HG03095 (cell line): ENCODE measurements around the gene ZC3H6.
"Not testable (repeated sequence)": the region's sequence is repeated elsewhere in the genome, so short reads cannot be mapped to it uniquely, and the experiment has no call there.

Experiments used
- ATAC-seq: cut with Tn5 transposase; IDR thresholded peaks from one replicate; pipeline ENCODE4 v1.9.1; 2021; ENCODE audit warnings: moderate library complexity; ENCODE audit not compliant: unreplicated experiment

The ZC3H6 gene

GRCh38 chr2:112277596-112278220 is 2.3 kb downstream of the ZC3H6 start:
- no peak for ATAC-seq

DNA sequence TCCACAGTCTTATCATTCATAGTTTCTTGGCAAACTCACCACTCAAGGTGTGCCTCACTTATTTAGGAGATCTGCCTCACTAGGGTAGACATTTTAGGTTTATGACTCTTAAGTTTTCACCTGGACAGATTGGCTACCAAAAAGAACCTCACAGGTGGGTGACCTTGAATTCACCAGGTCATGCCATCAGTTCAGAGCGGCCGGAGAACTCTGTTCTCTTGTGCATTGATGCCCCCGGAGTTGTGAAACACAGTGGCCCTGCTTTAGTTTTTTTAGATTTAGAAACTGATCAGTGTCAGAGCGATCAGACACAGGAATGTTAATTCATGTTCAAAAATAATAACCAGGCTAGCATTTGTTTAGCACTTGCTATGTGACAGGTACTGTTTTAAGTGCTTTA is 6.7 kb downstream of the ZC3H6 start:
- not testable (repeated sequence) for ATAC-seq

DNA sequence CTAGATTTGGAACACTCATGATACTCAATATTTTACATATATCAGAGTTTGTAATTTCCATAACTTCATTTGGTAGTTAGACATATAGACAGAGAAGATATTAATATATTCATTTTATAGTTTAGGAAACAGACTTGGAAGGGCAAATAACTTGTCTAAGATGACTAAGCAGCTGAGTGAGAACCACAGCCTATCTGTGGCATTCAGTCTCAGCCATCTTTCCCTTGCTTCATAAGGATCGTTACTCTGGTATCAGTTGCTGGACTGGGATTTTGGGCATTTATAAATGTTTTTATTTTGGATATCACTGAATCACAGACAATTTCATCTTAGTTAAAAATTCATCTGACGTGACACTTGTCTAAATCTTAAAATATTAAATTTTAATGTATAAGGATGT is 8.1 kb downstream of the ZC3H6 start:
- ATAC-seq, result not testable (repeated sequence)

DNA sequence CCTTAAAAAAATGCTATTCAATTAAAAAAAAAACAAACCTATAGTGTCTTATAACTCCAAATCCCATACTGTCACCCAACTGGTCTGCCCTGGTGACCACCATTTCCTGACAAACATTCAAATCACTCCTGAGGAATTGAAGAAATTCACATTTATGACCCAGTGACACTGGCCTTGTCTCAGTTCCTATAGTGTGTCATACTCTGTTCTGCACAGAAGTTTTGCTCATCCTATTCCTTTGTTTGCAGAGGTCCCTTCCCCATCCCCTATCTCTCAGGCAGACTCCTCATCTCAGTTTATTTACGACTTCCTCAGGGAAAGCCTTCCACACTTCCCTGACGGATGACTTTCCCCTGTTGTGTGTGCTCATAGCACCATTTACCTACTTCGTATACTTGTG is 14.7 kb downstream of the ZC3H6 start:
- ATAC-seq, result no peak

GRCh38 chr2:112290648-112291047 is 15.3 kb downstream of the ZC3H6 start:
- ATAC-seq, result no peak

- no peak for ATAC-seq
Observed at GRCh38 chr2:112293636-112294401, 18.4 kb downstream of the ZC3H6 start.

DNA sequence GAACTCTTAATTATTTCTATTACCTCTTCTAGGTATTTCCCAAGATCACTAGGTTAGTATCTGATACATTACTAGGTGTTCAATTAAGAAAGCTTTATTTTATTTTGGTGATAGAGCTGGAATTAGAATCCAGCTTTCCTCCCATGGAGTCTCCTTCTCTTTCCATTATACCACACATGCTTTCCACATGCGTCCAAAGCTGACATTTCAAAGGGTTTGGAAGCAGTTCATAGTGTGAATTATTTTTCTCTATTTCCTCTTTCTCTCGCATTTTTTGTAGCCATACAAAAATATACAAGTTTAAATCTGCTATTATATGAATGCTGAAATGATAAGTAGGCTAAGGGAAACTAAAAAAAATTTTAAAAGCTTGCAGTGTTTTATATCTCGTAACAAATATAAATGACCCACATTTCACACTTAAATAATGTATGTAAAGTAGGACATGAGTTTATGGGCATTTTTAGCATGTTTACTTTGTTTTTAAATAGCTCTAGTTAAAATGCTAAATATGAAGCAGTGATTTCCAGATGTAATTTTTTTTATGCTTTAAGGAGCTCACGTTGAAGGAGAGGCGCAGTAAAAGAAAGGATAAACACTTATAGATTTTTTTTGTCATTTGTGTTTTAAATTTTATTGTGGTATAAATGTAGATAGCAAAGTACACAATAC is 20.1 kb downstream of the ZC3H6 start:
- ATAC-seq, result no peak

DNA sequence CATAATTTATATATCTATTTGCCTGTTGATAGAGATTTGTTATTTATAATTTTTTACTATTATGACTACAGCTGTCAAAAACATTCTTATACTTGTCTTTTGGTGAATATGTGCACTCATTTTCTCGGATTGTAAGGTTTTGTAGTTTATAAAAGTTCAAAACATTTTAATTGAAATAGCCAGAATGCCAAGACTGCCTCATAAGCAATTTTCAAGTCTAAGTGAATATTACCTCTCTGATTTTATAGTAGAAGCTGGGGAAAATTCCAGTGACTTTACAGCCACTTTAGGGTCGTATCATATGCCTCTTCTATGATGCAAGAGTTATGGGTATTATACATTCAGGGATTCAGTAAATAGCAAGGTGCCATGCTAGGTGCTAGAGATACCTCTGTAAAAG is 21.0 kb downstream of the ZC3H6 start:
- ATAC-seq, result no peak

DNA sequence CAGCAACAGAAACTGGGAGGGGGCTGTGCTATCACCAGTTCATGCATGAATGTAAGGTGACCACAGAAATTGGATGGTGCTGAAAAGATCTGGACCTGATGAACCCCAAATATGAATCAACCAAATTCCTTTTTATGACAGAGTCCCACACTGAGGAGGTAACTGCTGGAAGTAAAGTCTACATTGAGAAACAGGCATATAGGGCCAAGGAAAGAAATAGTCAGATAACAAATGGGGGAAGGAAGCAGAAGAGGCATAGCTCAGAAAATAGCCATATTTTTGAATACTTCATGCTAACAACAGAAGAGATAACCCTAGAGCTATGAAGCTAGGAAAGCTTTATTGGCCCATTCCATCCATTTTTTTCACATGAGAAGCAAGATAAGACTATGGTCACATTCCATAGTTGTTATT is 25.8 kb downstream of the ZC3H6 start:
- no peak for ATAC-seq

DNA sequence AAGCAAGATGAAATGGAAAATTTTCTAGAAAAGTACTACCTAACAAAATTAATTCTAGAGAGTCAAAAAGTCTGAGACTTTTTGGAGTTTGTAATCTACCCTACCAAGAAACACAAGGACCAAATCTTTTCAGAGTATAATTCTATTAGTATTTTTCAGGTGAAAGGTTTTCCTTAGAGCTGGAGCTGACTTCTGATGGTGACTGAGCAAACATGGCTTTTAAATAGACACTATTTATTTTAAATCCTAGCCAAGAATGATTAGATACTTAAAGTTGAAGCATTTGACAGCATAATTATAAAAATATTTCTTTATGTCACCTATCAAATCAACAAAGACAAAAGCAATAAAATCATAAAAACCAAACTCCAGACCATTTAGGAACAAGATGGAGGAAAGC is 26.6 kb downstream of the ZC3H6 start:
- no peak for ATAC-seq

DNA sequence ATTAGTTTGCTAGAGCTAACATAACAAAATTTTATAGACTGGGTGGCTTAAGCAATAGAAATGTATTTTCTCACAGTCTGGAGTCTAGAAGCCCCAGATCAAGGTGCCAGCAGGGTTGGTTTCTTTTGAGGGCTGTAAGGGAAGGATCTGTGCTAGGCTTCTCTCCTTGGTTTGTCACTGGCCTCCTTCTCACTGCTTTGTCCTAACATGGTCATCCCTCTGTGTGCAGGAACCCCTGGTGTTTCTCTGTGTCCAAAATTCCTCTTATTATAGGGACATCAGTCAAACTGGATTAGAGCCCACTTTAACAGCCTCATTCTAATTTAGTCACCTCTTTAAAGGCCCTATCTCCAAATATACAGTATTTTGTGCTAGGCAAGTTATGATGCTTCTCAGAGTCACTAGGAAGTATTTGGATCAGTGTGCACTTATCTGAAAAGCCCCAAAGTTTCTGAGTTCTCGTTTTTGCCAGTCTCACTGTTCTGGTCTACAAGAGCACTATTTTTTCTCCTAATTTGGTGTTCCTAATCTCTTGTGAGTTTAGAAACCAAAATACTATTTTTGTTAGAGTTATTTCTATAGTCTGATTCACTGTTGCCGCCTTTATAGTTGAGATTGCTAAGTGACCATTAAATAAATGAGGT is 29.0 kb downstream of the ZC3H6 start:
- no peak for ATAC-seq

GRCh38 chr2:112305132-112305531 is 29.7 kb downstream of the ZC3H6 start:
- ATAC-seq, result no peak

GRCh38 chr2:112310906-112311305 is 35.5 kb downstream of the ZC3H6 start:
- ATAC-seq, result no peak

DNA sequence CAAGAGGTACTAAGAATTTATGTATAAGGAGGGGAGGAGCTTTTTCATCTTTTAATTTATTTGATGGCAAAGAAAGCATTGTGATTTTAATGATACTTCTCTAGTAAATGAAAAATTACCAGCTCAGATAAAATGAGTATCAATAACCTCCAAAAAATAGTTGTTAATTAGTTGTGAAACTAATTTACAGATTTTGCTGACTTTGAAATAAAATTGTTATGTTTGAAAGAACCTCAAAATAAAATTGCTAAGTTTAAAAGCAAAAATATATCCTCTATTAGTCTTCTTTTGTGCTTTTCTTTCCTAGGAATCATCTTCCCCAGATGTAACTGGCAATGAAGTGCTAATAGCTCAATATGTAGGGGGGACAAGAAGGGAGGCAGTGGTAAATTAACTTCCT is 36.5 kb downstream of the ZC3H6 start:
- no peak for ATAC-seq

GRCh38 chr2:112312821-112313220 is 37.4 kb downstream of the ZC3H6 start:
- ATAC-seq, result no peak

- no peak for ATAC-seq
Observed at GRCh38 chr2:112314856-112315255, 39.5 kb downstream of the ZC3H6 start.

DNA sequence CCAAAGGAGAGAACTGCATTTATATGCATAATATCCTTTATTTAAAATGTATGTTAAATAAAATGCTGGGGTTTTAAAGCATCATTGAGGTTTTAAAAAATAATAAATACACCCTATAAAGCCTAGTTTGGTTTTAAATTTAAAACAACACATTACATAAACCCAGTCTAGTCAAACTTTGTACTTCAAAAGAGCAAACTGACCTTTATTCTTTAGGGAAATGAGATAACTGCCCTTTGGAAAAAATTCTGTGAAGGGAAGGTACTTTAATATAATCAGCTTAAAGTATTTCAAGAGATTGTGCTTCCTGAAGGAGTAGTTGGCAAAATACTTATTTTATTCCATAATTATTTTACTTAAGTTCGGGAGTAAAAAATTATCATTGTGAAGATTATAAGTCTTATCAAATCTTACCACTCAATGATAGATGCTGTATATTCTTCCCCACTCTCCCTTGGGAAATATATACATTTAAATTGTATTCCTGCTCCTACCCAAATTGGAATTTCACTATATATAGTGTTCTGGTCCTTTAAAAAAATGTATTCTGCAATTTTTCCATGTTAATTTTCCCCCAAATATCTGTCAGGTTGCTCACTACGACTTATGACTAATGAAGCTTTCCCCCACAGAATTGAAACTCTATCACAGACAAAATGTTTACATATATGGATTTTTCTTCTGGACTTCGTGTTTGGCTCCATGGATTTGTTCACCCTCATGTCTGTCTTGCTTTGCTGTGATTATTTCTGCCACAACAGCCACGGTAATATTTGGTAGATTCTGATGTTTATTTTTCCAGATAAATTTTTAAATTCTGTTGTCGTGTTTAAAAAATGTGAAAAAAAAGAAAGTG is 42.1 kb downstream of the ZC3H6 start:
- ATAC-seq, result no peak

DNA sequence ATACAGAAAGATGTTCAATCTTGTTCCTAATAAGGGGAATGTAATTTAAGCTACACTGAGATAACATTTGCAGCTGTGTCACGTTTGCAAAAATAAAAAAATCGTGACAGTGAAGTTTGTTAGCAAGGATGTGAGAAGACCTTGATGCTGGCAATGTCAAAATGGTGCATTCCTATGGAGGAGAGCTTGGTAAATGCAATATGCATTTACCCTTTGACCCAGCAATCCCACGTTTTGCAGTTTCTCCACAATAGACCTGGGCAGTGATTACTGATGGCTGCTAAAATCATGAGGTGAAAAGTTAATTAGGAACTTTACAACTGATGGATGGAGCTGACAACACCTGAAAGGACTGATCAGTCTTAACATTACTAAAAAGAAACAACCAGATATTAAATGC is 43.1 kb downstream of the ZC3H6 start:
- ATAC-seq, result no peak

DNA sequence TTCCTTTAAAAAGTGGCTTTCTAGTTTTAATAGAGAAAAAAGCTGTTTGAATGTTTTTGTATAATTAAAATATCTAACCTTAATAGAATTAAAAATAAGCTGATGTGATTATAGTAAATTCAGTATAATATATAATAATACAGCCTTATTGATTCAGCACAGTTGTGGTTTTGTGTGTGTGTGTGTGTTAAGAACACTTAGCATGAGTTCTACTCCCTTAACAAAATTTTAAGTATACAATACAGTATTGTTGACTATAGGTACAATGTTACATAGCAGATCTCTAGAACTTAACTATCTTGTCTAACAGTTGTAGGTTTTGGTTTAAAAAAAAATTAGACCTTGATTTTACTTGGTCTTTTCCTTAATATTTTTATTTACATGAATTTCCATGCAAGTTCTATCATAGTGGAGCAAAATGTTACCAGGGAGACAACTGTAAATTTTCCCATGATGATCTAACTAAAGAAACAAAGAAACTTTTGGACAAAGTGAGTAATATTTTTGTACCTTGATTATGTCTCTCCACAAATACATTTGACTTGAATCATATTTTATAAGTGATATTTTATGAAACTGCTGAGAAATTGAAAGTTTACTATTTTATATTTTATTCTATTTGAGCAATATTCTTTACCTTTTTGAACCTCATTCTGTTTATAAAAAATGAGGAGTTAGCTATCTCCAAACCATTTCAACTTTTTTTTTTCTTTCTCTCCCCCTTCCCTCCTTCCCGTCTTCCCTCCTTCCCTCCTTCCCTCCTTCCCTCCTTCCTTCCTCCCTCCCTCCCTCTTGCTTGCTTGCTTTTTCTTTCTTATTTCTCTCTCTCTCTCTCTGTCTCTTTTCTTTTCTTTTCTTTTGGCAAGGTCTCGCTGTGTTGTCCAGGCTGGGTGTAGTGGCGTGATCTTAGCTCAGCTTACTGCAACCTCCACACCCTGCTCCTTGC is 46.3 kb downstream of the ZC3H6 start:
- no peak for ATAC-seq

GRCh38 chr2:112322919-112323318 is 47.5 kb downstream of the ZC3H6 start:
- ATAC-seq, result no peak
